IPS DF 19.7 (cell line): ENCODE measurements around the gene FBXO42.
A peak's percentile ranks its signal among the peaks of the same experiment; 100 is the strongest.
"Not testable (repeated sequence)": the region's sequence is repeated elsewhere in the genome, so short reads cannot be mapped to it uniquely, and the experiment has no call there.

Experiments
- DNase-seq: peaks from one replicate; pipeline ENCODE4 v3.0.0-alpha.2; 2013; ENCODE audit warnings: low read depth, low spot score

Gene FBXO42

GRCh38 chr1:16222716-16223115 is 129.6 kb downstream of the FBXO42 start:
- not testable (repeated sequence) for DNase-seq

- DNase-seq: no peak
Observed at GRCh38 chr1:16221499-16221898, 130.8 kb downstream of the FBXO42 start.

DNA sequence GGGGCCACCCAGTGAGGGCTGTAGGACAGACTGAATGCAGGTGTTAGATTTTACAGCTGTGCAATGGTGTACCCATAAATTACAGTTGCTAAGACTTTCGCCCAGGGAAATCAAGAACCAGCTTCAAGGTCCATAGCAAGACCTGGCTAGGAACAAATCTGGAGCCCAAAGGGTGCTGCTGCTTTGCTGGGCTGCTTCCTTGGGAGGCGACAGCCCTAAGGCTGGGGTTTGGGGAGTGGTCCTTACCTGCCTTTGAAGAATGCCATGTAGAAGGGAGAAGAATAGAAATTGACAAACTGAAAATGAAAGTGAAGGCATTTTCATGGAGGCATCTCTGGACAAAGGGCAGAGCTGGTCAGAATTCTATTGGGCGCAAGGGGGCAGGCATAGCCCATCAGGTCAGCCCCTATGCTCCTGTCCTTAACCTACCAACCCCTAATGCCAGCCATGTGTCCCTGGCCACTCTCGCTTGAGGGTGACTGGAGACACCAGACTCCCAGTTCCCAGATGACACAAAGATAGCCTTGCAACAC is 132.2 kb downstream of the FBXO42 start:
- no peak for DNase-seq

DNA sequence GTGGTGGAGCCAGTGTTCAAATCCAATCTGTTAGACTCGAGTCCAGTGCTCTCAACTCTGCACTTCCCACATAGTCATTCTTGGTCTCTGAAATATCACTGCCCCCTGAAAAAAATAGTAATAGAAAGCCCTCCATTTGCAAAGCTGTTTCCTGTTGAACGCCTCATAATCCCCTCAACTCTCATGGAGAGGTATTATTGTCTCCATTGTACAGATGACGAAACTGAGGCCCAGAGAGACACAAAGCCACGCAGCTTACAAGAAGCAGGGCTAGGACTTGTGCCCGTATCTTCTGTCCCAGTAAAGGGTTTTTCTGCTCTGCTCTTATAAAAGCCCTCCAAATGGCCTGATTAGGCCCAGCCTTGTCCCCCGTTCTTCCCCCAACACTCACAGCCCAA is 133.6 kb downstream of the FBXO42 start:
- no peak for DNase-seq

GRCh38 chr1:16218014-16218673 is 134.1 kb downstream of the FBXO42 start:
- DNase-seq: no peak

DNA sequence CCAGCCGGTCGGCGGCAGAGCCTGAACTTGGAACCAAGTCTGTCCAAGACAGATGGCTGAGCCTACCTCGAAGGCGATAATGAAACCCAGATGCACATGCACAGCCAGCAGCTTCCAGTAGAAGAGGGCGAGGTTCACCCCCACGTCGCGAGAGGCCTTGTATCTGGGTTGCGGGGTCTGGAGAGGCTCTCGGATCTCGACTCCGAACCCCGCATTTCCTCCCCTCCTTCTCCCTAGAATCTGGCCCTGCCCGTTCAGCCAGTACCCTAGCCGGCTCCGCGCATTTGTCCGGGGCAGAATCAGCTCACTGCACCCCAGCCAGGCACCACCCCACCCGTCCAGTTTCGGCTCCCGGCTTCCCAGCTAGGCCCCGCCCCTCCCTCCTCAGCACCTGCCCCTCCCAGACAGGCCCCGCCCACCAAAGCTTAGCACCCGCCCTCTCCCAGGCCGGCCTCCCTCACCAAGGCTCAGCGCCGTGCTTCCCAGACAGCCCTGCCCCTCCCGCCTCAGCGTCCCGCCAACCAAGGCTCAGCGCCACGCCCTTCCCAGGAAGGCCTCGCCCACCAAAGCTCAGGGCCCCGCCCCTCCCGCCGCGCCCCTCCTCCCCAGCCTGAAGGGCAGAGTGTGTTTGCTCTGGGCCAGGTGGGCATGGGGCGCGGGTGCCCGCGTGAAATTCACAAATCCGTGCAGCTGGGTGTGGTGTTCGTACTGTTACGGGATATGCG is 135.1 kb downstream of the FBXO42 start:
- no peak for DNase-seq

- DNase-seq: peak; percentile 88
Observed at GRCh38 chr1:16215882-16216753, 136.2 kb downstream of the FBXO42 start.

DNA sequence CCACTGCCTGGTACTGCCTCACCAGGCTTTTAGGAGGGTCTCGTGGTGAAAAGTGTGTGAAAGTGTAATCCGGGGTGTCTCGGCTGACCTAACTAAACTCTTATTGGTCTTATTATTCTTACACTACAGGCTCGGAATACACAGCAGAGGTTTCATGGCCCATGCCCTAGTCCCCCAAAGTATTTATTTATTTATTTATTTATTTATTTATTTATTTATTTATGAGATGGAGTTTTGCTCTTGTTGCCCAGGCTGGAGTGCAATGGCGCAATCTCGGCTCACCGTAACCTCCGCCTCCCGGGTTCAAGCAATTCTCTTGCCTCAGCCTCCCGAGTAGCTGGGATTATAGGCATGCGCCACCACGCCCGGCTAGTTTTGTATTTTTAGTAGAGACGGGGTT is 137.0 kb downstream of the FBXO42 start:
- not testable (repeated sequence) for DNase-seq

- DNase-seq: not testable (repeated sequence)
Observed at GRCh38 chr1:16213544-16213943, 138.7 kb downstream of the FBXO42 start.

- no peak for DNase-seq
Observed at GRCh38 chr1:16213013-16213412, 139.3 kb downstream of the FBXO42 start.

GRCh38 chr1:16212251-16212961 is 139.9 kb downstream of the FBXO42 start, which contains the start of gene ARHGEF19:
TSS of gene ARHGEF19 (minus strand) at chr1:16212652. CDS start at chr1:16209054, 3,598 bp downstream.
- DNase-seq: no peak

DNA sequence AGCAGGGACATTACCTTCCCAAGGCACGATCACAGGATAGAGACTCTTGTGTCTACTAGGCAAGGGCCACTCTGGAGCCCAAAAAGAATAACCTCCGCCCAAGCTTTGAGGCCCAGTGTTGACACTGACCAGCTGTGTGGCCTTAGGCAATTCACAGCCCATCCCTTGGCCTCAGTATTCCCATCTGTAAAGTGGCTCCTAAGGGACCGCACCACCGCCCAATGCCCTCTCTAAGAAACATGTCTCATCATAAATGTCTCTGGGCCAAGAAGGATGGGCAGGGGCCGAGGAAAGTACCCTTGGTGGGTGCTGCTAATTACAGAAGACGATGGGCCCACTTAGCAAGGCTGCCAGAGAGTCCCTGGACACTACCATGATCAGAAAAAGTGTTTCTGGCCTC is 140.5 kb downstream of the FBXO42 start:
- DNase-seq: no peak

- DNase-seq: no peak
Observed at GRCh38 chr1:16210581-16210980, 141.7 kb downstream of the FBXO42 start.

- no peak for DNase-seq
Observed at GRCh38 chr1:16209847-16210407, 142.4 kb downstream of the FBXO42 start.

GRCh38 chr1:16209132-16209846 is 143.0 kb downstream of the FBXO42 start:
- no peak for DNase-seq

DNA sequence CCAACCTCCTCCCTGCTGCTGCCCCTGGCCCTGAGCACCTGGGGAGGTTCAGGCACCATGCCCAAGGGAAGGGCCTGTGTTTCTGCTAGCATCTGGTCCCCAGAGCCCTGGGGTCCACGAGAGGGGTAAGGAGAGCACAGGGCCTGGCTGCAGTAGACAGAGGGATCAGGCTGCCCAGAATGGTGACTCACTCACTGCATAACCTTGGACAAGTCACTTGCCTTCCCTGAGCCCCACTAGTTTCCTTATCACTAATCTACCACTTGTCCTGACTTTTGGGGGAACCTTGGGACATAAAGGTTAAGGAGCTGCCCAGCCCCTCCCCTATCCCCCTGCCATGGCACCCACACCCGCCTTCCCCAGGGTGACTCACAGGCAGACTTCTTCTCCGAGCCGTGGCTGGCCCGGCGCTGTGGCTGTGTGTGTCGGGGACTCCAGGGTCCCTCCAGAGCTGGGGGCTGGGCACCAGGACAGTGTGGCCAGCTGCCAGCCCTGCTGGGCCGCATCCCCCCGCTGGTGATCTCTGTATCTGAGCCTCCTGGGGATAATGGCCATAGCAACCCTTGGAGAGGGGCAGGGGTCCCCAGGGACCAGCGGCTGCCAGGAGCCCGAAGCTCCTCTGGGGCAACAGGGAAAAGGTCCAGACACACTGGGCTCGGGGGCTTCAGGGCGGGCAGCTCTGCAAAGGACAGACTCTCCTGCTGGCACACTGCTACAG is 143.9 kb downstream of the FBXO42 start:
- DNase-seq: no peak

DNA sequence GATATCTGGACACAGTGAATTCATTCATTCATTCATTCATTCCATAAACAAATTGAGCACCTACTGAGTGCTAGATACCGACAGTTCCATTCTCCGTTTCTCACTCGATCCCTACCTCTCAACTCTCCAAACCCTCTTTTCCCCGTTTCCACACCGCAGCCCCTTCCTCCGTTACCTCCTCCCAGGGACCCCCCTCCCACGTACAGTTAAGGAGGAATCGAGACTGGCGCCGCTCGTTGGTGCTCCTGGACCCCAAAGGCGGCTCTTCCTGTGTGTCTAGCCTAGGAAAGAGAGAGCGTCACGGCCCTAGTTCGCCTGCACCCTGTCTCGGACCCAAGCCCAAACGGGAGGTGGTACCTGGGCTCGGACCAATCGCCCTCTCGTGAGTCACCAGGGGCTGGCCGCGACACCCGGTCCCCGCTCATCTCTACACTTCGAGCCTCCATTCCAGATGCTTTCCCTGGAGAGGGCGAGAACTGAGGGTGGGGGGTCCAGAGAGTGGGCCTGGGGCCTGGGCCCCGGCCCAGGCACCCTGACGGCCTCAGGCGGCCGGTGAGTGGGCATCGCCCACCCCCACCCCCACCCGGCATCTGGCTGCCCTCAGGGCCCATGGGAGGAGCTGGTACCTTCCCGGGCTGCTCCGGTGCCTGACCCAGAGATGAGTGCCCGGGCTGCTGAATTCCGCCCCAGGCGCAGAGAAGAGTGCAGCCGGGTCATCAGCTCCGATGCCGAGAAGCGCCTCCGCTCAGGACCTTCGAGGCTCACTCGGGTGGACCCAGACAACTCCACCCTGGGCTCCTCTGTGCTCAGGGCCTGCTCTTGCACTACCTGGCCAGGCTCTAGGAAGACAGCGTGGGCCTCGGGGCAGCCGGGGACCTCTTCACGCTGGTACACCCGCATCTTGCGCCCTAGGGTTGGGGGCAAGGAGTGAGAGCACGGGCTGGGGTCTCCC is 144.7 kb downstream of the FBXO42 start:
- no peak for DNase-seq

DNA sequence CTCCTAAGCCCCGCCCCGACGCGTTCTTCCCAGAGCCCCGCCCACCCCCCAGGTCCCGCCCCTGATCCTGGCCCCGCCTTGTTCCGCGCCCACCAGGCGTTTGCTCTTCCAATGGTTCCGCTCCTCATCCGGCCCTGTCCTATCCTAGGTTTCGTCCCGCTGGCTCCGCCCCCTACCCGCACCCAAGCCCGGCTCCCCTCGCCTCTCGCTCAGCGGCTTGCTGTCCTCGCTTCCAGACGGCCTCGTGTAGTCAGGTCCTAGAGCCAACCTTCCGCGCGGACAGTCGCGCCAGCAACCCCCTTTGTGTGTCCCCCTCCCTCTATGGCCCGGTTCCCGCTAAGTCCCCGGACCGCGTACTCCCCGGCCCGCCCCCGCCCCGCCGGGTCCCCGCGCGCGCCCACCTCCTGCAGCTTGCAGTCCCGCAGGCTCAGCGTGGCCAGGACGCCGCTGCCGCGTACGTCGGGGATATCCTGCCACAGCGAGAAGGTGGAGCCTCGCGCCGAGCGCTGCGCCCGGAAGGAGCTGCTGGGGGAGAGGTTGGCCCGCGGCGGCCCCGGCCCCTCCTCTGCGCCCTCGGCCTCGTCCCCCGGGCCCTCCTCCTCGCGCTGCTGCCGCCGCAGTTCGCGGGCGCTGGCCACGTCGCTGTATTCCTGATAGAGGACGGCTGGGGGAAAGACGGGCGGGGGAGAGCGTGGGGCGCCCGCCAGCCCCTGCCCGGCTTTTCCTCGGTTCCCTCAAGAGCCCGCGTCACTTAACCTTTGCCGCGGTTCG is 145.5 kb downstream of the FBXO42 start:
- DNase-seq: peak; percentile 94
